ENCODE data around the gene DSG1.

DNA sequence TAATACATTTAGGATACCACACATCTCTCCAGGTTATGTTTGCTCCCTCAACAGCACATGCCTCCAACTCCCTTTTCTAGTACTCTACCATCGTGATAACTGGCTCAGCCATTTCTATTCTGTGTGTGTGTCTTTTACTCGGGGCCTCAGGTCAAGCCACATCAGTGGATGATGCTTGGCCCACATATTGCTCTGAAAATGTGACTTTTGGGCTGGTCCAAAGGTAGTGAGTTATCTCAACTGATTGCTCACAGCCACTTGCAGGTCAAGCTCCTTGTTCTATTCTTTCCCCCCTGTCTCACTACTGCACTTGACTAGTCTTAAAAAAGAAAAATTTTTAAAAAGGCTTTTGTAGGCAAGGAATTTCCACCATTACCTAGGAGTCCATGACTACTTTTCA, 64.1 kb downstream of the DSG1 start:
- TF ChIP-seq, protein P1, sequence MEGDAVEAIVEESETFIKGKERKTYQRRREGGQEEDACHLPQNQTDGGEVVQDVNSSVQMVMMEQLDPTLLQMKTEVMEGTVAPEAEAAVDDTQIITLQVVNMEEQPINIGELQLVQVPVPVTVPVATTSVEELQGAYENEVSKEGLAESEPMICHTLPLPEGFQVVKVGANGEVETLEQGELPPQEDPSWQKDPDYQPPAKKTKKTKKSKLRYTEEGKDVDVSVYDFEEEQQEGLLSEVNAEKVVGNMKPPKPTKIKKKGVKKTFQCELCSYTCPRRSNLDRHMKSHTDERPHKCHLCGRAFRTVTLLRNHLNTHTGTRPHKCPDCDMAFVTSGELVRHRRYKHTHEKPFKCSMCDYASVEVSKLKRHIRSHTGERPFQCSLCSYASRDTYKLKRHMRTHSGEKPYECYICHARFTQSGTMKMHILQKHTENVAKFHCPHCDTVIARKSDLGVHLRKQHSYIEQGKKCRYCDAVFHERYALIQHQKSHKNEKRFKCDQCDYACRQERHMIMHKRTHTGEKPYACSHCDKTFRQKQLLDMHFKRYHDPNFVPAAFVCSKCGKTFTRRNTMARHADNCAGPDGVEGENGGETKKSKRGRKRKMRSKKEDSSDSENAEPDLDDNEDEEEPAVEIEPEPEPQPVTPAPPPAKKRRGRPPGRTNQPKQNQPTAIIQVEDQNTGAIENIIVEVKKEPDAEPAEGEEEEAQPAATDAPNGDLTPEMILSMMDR (IDR thresholded peaks at IDR 0.05), result no peak
- TF ChIP-seq POLR2A (IDR thresholded peaks at IDR 0.05), result no peak

Measured in prostate gland (tissue), 2 donors.